ENCODE data around the gene EIF4B. TPM values are rescaled to one million over a fixed set of nuclear protein-coding genes. Genes with fewer than 3 reads are reported as not detected.

The EIF4B gene
- total and polyA plus RNA-seq, 2 of the 13 experiments (the other 11 are each of a cell fraction or from before 2014, with no cell fraction given), result 416 to 548 TPM

GRCh38 chr12:53050426-53051057 is 44.3 kb downstream of the EIF4B start (continued):
- 0 out of 2 replicates have a peak, but pooled peaks have one; percentile 0 for TF ChIP-seq NRL (CRISPR knock-in tag; IDR thresholded peaks at IDR 0.05; ENCODE audit: borderline replicate concordance)
- no peak for TF ChIP-seq SMC3 (IDR thresholded peaks at IDR 0.05; ENCODE audit: low read length)
- 0 out of 2 replicates have a peak, but pooled peaks have one; percentile 9 for TF ChIP-seq TFDP2 (CRISPR knock-in tag; IDR thresholded peaks at IDR 0.05)

- H4K20me1 ChIP-seq (ENCODE audit: insufficient read depth, low read length), result no peaks in the 10 kb centered on the region
- ATAC-seq (peak; percentile 45), DNase-seq (ENCODE audit: low spot score) (peak; percentile 82), FAIRE-seq (peak; percentile 82)
- CTCF ChIA-PET (ENCODE audit: low intra/inter-chr PET ratio, low total read pairs), result no interaction called here
- no peak overlapping the region for H2AFZ ChIP-seq (ENCODE audit: low read length)
- H3K4me2 ChIP-seq (ENCODE audit: low read depth, low read length), result peak overlapping the region; percentile 95
- peaks cover 18% of the 10 kb centered on the region for H3K79me2 ChIP-seq (ENCODE audit: insufficient read depth, low read length)
- in situ Hi-C loops (cut with HindIII; ENCODE audit: extremely low pct_ligation_motif_present, low pct_unique_long_range_greater_than_20kb), result no loop called here
- peak overlapping the region; percentile 59 to 80 (median 74) for H3K4me3 ChIP-seq (replicated peaks in 1 of 3; ENCODE audit: insufficient read depth in 1 of 3, low read depth in 2 of 3, low read length in 3 of 3)
- BruUV-seq (replicated peaks), result no TSS peak
- no peaks in the 10 kb centered on the region for H3K9me3 ChIP-seq (ENCODE audit: low read length)
- peak overlapping the region; percentile 89 for H3K27ac ChIP-seq (ENCODE audit: extremely low read length, insufficient read depth, low read length)
- H3K9ac ChIP-seq (ENCODE audit: insufficient read depth, low read depth, low read length), result peak overlapping the region; percentile 77
- 2% methylated on average over 6 of the region's 11 CpGs for WGBS (ENCODE audit: low lambda C conversion rate)
- intact Hi-C loops (cut with micrococcal nuclease; ENCODE audit: unreplicated experiment), result no loop called here
- H3K36me3 ChIP-seq (replicated peaks in 1 of 2; ENCODE audit: control insufficient read depth in 1 of 2, insufficient read depth in 2 of 2, low read length in 2 of 2), result 0 out of 5 replicates have a peak, but pooled peaks cover 0 to 7% of the 10 kb centered on the region in 2 experiments
- H3K27me3 ChIP-seq (ENCODE audit: control insufficient read depth in 1 of 2, insufficient read depth in 2 of 2, low read length in 2 of 2), result no peaks in the 10 kb centered on the region; a peak in 1 of 5 replicates
- H3K4me1 ChIP-seq (ENCODE audit: insufficient read depth, low read length), result peaks cover 59% of the 10 kb centered on the region
- POLR2A ChIA-PET, result interaction anchor here (0.6 to 8.3 kb wide), 18 partner anchors 9 to 449 kb away, joined by 3 to 83 read pairs (median 4); partner anchors contain the start of genes CSAD, EIF4B, KRT18 and KRT8
- no peak for TF ChIP-seq ZFP91 (CRISPR knock-in tag; IDR thresholded peaks at IDR 0.05; ENCODE audit: borderline replicate concordance)
- TF ChIP-seq AGO2 (optimal IDR thresholded peaks at IDR 0.05; ENCODE audit: low read depth, low read length), result no peak
- no peak for TF ChIP-seq ZNF17 (CRISPR knock-in tag; IDR thresholded peaks at IDR 0.05)
- TF ChIP-seq PATZ1 (CRISPR knock-in tag; IDR thresholded peaks at IDR 0.05), result peak; percentile 85
- no peak; the same call in 1 of the 2 replicates for TF ChIP-seq STAT6 (CRISPR knock-in tag; IDR thresholded peaks at IDR 0.05; ENCODE audit: borderline replicate concordance)
- no peak for TF ChIP-seq ZNF33A (CRISPR knock-in tag; IDR thresholded peaks at IDR 0.05; ENCODE audit: borderline replicate concordance)
- TF ChIP-seq PHF21A (CRISPR knock-in tag; IDR thresholded peaks at IDR 0.05), result peak; percentile 93
- TF ChIP-seq HDAC6 (IDR thresholded peaks at IDR 0.05; ENCODE audit: low read depth, low read length), result no peak
- TF ChIP-seq NFE2L1 (CRISPR knock-in tag; IDR thresholded peaks at IDR 0.05; ENCODE audit: borderline replicate concordance), result no peak
Measured at GRCh38 chr12:53051058-53051880, 45.0 kb downstream of the EIF4B start.
